ENCODE results near the gene SLC26A5.

DNA sequence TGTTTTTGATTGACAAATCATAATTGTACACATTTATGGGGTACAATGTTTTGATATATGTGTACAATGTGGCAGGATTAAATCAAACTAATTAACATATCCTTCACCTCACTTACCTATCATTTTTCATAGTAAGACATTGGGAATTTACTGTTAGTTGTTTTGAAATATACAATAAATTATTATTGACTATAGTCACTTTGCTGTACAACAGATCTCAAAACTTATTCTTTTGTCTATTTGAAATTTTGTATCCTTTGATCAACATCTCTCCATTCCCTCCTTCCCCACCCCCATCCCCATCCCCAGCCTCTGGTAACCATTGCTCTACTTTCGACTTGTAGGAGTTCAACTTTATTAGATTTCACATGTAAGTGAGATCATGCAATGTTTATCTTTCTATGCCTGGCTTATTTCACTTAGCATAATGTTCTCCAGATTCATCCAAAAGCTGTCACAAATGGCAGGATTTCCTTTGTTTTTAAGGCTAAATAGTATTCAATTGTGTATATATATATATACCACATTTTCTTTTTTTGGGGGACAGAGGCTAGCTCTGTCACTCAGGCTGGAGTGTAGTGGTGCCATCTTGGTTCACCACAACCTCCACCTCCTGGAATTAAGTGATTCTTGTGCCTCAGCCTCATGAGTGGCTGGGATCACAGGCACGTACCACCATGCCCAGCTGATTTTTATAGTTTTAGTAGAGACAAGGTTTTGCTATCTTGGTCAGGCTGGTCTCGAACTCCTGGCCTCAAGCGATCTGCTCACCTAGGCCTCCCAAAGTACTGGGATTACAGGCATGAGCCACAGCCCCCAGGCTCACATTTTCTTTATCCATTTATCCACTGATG is 23.3 kb upstream of the SLC26A5 start:
- TF ChIP-seq, protein P1, sequence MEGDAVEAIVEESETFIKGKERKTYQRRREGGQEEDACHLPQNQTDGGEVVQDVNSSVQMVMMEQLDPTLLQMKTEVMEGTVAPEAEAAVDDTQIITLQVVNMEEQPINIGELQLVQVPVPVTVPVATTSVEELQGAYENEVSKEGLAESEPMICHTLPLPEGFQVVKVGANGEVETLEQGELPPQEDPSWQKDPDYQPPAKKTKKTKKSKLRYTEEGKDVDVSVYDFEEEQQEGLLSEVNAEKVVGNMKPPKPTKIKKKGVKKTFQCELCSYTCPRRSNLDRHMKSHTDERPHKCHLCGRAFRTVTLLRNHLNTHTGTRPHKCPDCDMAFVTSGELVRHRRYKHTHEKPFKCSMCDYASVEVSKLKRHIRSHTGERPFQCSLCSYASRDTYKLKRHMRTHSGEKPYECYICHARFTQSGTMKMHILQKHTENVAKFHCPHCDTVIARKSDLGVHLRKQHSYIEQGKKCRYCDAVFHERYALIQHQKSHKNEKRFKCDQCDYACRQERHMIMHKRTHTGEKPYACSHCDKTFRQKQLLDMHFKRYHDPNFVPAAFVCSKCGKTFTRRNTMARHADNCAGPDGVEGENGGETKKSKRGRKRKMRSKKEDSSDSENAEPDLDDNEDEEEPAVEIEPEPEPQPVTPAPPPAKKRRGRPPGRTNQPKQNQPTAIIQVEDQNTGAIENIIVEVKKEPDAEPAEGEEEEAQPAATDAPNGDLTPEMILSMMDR (IDR thresholded peaks at IDR 0.05): no peak
- no peak for TF ChIP-seq ZFX (IDR thresholded peaks at IDR 0.05; ENCODE audit: borderline replicate concordance)

Data from 22Rv1 (cell line).